ENCODE results near the gene TFAP2E.

The TFAP2E gene

DNA sequence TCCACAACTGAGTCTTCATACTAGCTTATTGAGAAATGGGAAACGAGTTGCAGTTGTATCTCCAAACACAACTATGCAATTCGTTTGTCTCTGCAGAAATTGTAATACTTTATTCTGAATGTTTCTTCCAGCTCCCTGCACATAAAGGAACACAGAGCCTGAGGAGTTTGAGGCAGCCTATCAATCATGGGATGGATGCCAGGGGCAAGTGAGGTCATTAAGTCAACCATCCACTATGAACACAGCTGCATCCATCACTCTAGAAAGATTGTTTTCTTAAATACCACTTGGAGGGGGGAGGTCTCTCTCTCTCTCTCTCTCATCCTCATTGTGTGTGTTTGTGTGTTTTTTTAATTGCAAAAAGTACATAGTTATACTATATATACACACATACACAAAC lies 71.1 kb downstream of the TFAP2E start:
- no peak for DNase-seq (ENCODE audit: low read depth, low spot score)
